ENCODE data around the gene DIDO1.

DNA sequence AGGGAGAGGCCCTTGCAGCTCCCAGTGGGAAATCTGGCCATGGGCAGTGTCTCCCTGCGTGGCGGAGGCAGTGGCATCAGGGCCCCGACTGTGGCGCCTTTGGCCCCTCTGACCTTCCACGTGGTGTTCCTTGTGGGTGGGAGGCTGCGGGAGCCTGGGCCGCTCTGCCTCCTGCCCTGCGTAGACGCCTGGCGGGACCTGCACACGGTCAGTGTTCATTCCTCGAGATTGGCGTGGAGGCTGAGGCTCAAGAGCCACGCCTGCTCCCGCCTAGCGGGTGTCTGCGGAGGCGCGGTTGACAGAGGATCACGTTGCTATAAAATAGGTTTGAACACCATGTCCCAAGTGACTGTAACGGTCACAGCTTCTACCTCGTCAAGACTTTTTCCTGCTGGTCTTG lies 95.5 kb downstream of the DIDO1 start:
- TF ChIP-seq, protein P1, sequence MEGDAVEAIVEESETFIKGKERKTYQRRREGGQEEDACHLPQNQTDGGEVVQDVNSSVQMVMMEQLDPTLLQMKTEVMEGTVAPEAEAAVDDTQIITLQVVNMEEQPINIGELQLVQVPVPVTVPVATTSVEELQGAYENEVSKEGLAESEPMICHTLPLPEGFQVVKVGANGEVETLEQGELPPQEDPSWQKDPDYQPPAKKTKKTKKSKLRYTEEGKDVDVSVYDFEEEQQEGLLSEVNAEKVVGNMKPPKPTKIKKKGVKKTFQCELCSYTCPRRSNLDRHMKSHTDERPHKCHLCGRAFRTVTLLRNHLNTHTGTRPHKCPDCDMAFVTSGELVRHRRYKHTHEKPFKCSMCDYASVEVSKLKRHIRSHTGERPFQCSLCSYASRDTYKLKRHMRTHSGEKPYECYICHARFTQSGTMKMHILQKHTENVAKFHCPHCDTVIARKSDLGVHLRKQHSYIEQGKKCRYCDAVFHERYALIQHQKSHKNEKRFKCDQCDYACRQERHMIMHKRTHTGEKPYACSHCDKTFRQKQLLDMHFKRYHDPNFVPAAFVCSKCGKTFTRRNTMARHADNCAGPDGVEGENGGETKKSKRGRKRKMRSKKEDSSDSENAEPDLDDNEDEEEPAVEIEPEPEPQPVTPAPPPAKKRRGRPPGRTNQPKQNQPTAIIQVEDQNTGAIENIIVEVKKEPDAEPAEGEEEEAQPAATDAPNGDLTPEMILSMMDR (conservative IDR thresholded peaks at IDR 0.05; ENCODE audit: low read depth, low read length), result no peak
- TF ChIP-seq EZH2 (IDR thresholded peaks at IDR 0.05; ENCODE audit: low read length, unreplicated experiment), result no peak
- TF ChIP-seq EZH2phosphoT487 (IDR thresholded peaks at IDR 0.05; ENCODE audit: borderline replicate concordance, low read length), result no peak

Data from PC-3 (cell line).